KMS-11 (cell line): Measurements from ENCODE around the gene PTGFR.

Experiments
- H2AFZ ChIP-seq: fragments of 200-600 bp; sonication (generic); 2 replicates; pipeline ENCODE4 v1.6.1; 2016; ENCODE audit warnings: antibody characterized with exemption, mixed run types, low read depth
- H3K27ac ChIP-seq: fragments of 200-600 bp; sonication (generic); 2 replicates; pipeline ENCODE4 v1.6.1; 2016; ENCODE audit warnings: mild to moderate bottlenecking, mixed run types
- H3K27me3 ChIP-seq: fragments of 200-600 bp; sonication (generic); 2 replicates; pipeline ENCODE4 v1.6.1; 2017; ENCODE audit warnings: mild to moderate bottlenecking, low read depth, mixed run types, moderate library complexity; ENCODE audit not compliant: insufficient read depth
- H3K36me3 ChIP-seq: fragments of 200-600 bp; sonication (generic); 2 replicates; pipeline ENCODE4 v1.6.1; 2017; ENCODE audit warnings: mild to moderate bottlenecking, mixed run types; ENCODE audit not compliant: insufficient read depth
- H3K4me1 ChIP-seq: fragments of 200-600 bp; sonication (generic); 2 replicates; pipeline ENCODE4 v1.6.1; 2016; ENCODE audit warnings: mild to moderate bottlenecking, low read depth, mixed run types; ENCODE audit not compliant: poor library complexity, severe bottlenecking
- H3K4me2 ChIP-seq: fragments of 200-600 bp; sonication (generic); 2 replicates; pipeline ENCODE4 v1.7.0; 2016; ENCODE audit warnings: mild to moderate bottlenecking, mixed run types
- H3K4me3 ChIP-seq: fragments of 200-600 bp; sonication (generic); IDR thresholded peaks from 2 replicates; pipeline ENCODE4 v1.6.1; 2017; ENCODE audit warnings: low read depth, low read length, mixed read lengths; ENCODE audit not compliant: insufficient read depth
- H3K79me2 ChIP-seq: fragments of 200-600 bp; sonication (generic); 2 replicates; pipeline ENCODE4 v1.6.1; 2016; ENCODE audit warnings: low read depth, mixed run types; ENCODE audit not compliant: insufficient read depth
- H3K9ac ChIP-seq: fragments of 200-600 bp; sonication (generic); 2 replicates; pipeline ENCODE4 v1.6.1; 2016; ENCODE audit warnings: mild to moderate bottlenecking, mixed run types
- H4K20me1 ChIP-seq: fragments of 200-600 bp; sonication (generic); 2 replicates; pipeline ENCODE4 v1.6.1; 2016; ENCODE audit warnings: mild to moderate bottlenecking, mixed run types; ENCODE audit not compliant: insufficient read depth
- CTCF ChIP-seq: fragments of 200-600 bp; sonication (generic); conservative IDR thresholded peaks from 2 replicates; pipeline ENCODE4 v1.6.1; 2017; ENCODE audit warnings: low read depth, mild to moderate bottlenecking, antibody characterized with exemption, low read length, moderate library complexity, mixed read lengths

PTGFR gene

GRCh38 chr1:78577257-78578100 is 86.7 kb downstream of the PTGFR start:
- no peaks in the 10 kb centered on the region for H3K4me1 ChIP-seq
- H3K27me3 ChIP-seq = no peaks in the 10 kb centered on the region
- no peak overlapping the region for H3K4me2 ChIP-seq
- H3K9ac ChIP-seq = no peak overlapping the region
- H3K27ac ChIP-seq = no peak overlapping the region
- no peak overlapping the region for H2AFZ ChIP-seq
- H4K20me1 ChIP-seq = no peaks in the 10 kb centered on the region
- H3K4me3 ChIP-seq = no peak overlapping the region
- no peak for TF ChIP-seq CTCF
- no peaks in the 10 kb centered on the region for H3K36me3 ChIP-seq
- H3K79me2 ChIP-seq = no peaks in the 10 kb centered on the region

- Histone ChIP-seq H3K4me3 (no peak overlapping the region), H3K27me3 (no peaks in the 10 kb centered on the region), H3K4me1 (no peaks in the 10 kb centered on the region), H2AFZ (no peak overlapping the region), H3K36me3 (no peaks in the 10 kb centered on the region), H3K9ac (no peak overlapping the region), H4K20me1 (no peaks in the 10 kb centered on the region), H3K4me2 (no peak overlapping the region), H3K79me2 (no peaks in the 10 kb centered on the region), H3K27ac (no peak overlapping the region)
- TF ChIP-seq CTCF = no peak
These were observed 95.8 kb downstream of the PTGFR start for GRCh38 chr1:78586572-78586971.

GRCh38 chr1:78587211-78587610 is 96.4 kb downstream of the PTGFR start:
- H2AFZ ChIP-seq = no peak overlapping the region
- H3K4me1 ChIP-seq = no peaks in the 10 kb centered on the region
- no peak overlapping the region for H3K4me2 ChIP-seq
- no peak overlapping the region for H3K27ac ChIP-seq
- H3K4me3 ChIP-seq = no peak overlapping the region
- no peaks in the 10 kb centered on the region for H3K79me2 ChIP-seq
- H3K36me3 ChIP-seq = no peaks in the 10 kb centered on the region
- H3K27me3 ChIP-seq = no peaks in the 10 kb centered on the region
- no peaks in the 10 kb centered on the region for H4K20me1 ChIP-seq
- no peak overlapping the region for H3K9ac ChIP-seq
- no peak for TF ChIP-seq CTCF
